NB4 (cell line): ENCODE measurements around the gene CCDC47.

Source experiments
- CTCF ChIP-seq: IDR thresholded peaks from one replicate; pipeline ENCODE4 v1.5.1; 2012; ENCODE audit warnings: low read depth, low read length
- MAX ChIP-seq: IDR thresholded peaks from 2 replicates; pipeline ENCODE4 v1.6.1; 2011; ENCODE audit warnings: low read depth, low read length
- POLR2A ChIP-seq: IDR thresholded peaks from 2 replicates; pipeline ENCODE4 v1.6.1; 2011; ENCODE audit warnings: mild to moderate bottlenecking; ENCODE audit not compliant: insufficient read length; ENCODE audit errors: extremely low read depth

DNA sequence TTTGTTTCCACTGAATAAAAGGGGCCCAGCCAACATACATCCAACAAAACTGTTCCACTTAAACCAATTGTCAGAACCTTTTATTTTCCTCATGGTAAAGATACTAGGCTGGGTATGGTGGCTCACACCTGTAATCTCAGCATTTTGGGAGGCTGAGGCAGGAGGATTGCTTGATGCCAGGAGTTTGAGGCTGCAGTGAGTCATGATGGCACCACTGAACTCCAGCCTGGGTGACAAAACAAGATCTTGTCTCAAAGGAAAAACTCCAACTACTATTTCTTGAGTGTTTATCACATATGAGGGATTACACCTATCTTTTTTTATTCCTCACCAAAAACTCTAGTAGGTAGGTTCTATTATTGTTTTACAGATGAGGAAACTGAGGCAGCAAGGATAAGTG is 49.1 kb upstream of the CCDC47 start:
- TF ChIP-seq CTCF: no peak
- TF ChIP-seq POLR2A: no peak
- TF ChIP-seq MAX: no peak
